T47D (cell line): Measurements from ENCODE around the gene CASZ1.

ENCODE experiments used
- DNase-seq, 2 experiments: peaks; one replicate each; pipeline versions ENCODE4 v3.0.0 to v3.0.0-alpha.2; 2011 to 2012; ENCODE audit warnings: low read depth in 1 of 2, low spot score in 1 of 2
- JUND ChIP-seq: IDR thresholded peaks from 2 replicates; pipeline ENCODE4 v1.6.1; 2012; ENCODE audit warnings: low read depth
- in situ Hi-C: cut with HindIII; loops from 2 replicates; pipeline ENCODE4 v1.10.0; 2016; ENCODE audit warnings: low sequenced_read_pairs, low pct_unique_long_range_greater_than_20kb

The CASZ1 gene

GRCh38 chr1:10612436-10613160 is 183.8 kb downstream of the CASZ1 start:
- in situ Hi-C loops, result no loop called here
- no peak for DNase-seq
- no peak for TF ChIP-seq JUND

GRCh38 chr1:10610901-10611600 is 185.4 kb downstream of the CASZ1 start:
- no peak for DNase-seq
- in situ Hi-C loops, result no loop called here
- no peak for TF ChIP-seq JUND

DNA sequence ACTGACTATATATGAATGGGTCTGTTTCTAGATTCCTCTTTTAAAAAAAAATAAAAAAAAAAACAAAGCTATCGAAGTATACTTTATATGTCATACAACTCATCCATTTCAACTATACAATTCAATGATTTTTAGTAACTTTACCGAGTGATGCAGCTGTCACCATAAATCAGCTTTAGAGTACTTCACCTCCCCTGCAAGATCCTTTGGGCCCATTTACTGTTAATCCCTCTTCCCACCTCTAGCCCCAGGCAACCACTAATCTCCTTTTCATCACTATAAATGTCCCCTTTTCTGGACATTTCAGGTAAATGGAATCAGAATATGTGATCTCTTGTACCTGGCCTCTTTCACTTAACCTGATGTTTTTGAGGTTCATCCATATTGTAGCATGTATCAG is 187.8 kb downstream of the CASZ1 start:
- in situ Hi-C loops, result no loop called here

GRCh38 chr1:10607228-10607627 is 189.2 kb downstream of the CASZ1 start:
- no peak for DNase-seq

More for the DNA sequence above, 187.8 kb downstream of the CASZ1 start:
- no peak for TF ChIP-seq JUND
- DNase-seq, result no peak

GRCh38 chr1:10606064-10606463 is 190.4 kb downstream of the CASZ1 start:
- no peak for DNase-seq
- in situ Hi-C loops, result no loop called here
- TF ChIP-seq JUND, result no peak

More at GRCh38 chr1:10607228-10607627, 189.2 kb downstream of the CASZ1 start:
- in situ Hi-C loops, result no loop called here
- no peak for TF ChIP-seq JUND

DNA sequence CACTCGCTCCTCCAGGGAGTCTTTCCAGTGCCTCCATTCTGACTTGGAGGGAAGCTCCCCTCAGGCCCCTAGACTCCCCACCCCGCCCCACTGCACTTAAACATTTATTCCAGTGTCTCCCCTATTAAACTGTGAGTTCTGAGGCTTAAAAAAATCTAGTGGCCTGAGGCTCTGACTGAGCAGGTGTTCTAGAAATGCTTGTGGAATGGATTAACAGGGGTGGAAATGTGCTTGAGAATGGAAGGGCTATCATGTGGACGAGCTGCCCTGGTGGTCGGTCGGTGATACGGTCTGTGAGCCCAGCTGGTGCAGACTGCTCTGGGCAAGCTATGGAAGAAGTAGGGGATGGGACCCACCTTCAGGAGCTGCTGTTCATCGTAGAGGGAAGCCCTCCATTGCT is 191.5 kb downstream of the CASZ1 start:
- TF ChIP-seq JUND, result no peak
- in situ Hi-C loops, result no loop called here
- DNase-seq, result no peak

DNA sequence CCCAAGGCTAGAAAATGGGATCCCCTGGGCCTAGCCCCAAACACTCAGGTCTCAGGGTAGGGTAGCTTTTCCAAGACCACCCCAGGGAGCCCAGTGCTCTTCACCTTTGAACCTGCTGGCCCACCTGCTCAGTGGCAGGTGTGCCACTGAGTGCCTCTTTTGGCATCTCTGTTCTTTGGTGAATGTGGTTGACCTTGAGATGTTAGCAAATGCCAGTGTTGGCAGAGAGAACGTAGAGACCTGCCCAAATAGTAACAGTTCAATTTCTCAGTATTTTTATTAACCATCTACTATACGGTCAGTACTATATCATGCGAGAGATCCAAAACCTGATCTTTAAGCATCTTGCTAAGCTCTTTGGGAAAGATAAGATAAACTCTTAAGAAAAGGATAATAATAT is 193.5 kb downstream of the CASZ1 start:
- TF ChIP-seq JUND, result no peak
- in situ Hi-C loops, result no loop called here
- DNase-seq, result no peak

DNA sequence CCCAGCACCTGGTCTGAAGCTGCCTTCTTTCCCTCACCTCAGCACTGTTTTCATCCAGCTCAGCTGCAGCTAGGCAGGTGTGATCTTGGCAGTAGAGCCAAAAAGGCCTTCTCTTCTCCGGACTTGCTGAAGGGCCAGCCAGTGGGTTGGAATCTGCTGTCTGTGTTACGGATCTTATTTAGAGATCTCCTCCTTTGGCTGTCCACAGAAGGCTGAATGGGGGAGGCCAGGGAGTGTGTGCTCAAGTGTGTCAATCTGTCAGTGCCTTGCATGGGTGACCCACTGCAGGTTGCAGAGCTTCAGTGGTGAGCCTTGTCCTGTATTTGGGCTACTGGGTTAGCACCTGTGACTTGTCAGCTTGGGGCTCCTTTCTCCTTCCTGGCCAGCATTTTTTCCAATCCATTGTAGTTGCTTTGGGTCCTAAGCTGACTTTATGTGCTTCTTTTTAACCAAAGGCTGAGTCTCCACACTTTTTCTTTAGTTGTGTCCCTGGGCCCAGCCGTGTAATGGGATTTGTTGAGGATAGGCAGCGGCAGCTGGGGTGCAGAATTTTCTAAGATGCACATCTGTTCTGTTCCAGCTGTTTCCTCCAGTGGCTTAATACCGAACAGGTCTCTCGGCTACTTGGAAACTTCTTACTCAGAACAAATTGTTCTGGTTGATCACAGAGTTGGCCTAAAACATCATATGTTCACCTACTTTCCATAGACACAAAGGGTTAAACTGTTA is 194.9 kb downstream of the CASZ1 start:
- no peak for DNase-seq
- in situ Hi-C loops, result no loop called here
- no peak for TF ChIP-seq JUND

GRCh38 chr1:10599194-10599861 is 197.1 kb downstream of the CASZ1 start:
- no peak for DNase-seq
- no peak for TF ChIP-seq JUND
- in situ Hi-C loops, result no loop called here

DNA sequence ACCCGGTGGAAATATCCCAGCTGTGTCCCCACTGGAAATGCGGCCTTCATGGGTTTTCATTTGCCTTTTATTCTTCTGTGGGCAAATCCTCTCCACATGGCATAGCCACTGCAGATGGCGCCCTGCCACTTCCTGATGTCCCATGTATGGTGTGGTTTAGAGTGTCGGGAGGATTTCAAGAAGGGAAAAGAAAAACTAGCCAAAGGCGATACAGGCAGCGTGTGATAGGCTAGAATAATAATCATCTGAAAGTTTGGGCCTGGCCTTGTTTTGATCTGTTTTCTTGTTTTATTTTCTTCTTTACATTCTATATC is 198.1 kb downstream of the CASZ1 start:
- no peak for TF ChIP-seq JUND
- in situ Hi-C loops, result no loop called here

DNA sequence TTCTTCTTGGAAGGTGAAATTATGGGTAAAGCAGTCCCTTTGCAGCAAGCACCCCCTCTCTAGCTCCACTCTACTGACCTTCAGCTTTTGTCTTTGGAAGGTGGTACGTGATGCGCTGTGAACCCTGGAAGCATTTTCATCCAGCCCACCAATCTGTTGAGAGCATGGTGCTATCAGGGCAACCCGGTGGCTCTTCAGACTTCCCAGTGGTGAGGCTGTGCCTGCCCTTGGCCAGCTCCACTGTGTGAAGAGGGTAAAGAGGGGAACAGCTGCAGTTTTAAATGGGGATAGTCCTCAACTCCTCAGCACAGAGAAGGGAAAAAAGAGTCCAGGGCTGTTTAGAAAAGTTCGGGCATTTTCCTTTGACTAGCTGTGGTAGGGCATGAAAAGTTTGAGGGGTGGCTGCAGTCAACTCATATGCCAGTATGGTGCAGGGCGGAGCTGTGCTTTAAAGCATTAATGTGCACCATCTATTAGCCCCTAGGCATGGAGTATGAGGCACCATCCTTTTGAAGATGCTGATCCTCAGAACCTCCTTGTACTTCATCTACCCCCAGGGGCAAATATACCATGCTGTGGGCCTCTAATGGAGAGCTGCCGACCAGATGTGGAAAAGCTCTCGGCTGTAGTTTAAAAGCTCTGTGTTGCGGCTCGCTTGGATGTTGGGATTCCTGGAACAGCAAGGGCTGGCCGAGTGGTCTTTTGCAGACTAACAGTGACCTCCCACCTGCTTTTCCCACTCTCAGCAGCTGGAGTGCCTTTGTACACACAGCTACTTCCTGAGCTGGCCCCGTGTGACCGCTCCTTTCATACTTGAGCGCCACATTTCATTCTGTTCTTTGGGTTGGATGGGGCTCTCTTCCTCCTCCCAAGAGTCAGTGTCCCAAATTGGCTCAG is 198.7 kb downstream of the CASZ1 start:
- in situ Hi-C loops, result no loop called here
- no peak for TF ChIP-seq JUND
- no peak for DNase-seq

More for the DNA sequence above, 198.1 kb downstream of the CASZ1 start:
- peak in 1 of 2 experiments; percentile 55 for DNase-seq

DNA sequence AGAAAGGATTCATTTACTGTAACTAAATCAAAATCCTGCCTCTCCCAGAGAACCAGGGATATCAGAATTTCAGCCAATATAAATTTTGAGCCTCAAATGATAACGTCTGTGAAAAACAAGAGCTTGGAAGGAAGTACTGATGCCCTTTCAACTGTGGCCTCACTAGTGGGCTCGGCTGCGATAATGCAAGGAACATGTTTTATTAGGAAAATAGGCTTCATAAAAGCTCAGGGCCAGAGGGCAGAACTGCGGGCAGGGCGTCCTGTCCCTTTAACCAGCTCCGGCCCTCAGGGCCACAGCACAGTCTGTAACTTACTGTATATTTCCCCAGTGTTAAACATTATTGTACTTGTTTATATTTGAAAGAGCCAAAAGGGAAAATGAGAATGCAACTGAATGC is 199.7 kb downstream of the CASZ1 start:
- no peak for DNase-seq
- in situ Hi-C loops, result no loop called here
- no peak for TF ChIP-seq JUND
